ENCODE measurements around the gene TGFBR2. TPM values are rescaled to one million over a fixed set of nuclear protein-coding genes. Genes with fewer than 3 reads are reported as not detected.

The TGFBR2 gene
- total and polyA plus RNA-seq, 5 experiments from 2014 or later = 128 to 268 (median 226) TPM

DNA sequence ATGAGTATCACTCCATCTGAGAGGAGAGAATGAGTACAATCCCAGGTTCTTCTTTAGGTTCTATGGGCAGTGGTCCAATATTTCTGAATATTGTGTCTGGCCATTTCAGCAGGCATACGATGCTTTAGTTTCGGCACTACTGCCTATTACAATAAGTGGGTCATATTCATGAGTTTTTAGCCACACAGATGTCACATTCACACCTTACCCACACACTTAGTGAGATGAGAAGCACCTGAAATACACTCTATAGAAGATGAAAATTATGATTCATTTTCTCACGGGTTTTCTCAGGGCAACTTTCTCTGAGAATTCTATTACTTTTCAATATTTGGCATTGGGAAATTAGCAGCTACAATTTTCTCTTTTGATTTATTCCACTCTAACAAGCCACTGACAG is 132.2 kb downstream of the TGFBR2 start:
- Mint-ChIP-seq H3K27me3 (no peaks in the 10 kb centered on the region), H3K4me1 (peaks cover 20 to 46% (median 34%) of the 10 kb centered on the region in 4 donors), H3K9me3 (no peaks in the 10 kb centered on the region), H3K27ac (no peak overlapping the region), H3K4me3 (no peak overlapping the region), H3K36me3 (no peaks in the 10 kb centered on the region)
- no peak for ATAC-seq
- no peak for DNase-seq
- POLR2A ChIA-PET = no interaction called here

- ATAC-seq = no peak
- no peaks in the 10 kb centered on the region for H3K27me3 Mint-ChIP-seq
- H3K4me1 Mint-ChIP-seq = peaks cover 16 to 35% (median 26%) of the 10 kb centered on the region in 4 donors
- H3K4me3 Mint-ChIP-seq = no peak overlapping the region
- no peaks in the 10 kb centered on the region for H3K9me3 Mint-ChIP-seq
- POLR2A ChIA-PET = interaction anchor here (0.7 kb wide), 1 partner anchor 379 kb away, joined by 3 read pairs; no protein-coding TSS in a partner anchor
- no peak overlapping the region for H3K27ac Mint-ChIP-seq
- H3K36me3 Mint-ChIP-seq = no peaks in the 10 kb centered on the region
- no peak for DNase-seq
These were observed 135.5 kb downstream of the TGFBR2 start for GRCh38 chr3:30741889-30742288.

DNA sequence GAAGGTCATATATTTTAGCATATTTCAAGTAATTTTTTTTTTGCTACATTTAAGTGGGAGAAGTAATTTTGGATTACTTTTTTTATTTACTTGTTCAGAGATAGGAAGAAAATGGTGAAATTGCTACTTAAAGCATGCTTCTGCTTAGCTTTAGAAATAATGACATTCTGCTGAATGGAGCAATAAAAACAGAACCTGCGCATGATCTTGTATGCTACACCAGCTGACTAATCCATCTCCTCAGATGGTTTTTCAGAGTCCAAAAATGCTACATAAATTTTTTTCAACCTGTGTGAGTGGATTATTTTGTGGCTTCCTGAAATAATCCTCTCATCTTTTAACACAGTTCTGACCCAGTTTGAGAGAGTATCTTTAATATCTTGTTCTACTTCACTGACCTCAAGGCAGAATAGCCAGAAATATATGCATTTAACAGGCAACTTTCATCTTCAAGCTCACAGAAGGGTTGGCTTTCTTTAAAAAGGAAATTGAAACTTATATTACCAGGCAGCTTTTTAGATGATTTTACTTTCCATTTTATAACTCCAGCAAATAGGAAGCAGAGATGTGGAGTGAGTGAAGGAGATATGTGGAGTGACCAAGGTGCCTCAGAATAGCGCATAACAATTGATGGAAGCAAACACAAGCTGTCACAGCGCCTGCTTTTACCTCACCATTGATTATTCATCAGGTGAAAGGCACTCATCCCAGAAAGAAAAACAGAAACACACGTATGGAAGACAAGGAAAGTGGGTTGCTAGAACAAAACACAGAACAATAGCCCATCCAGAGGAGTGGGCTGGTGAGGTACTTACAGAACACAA is 136.6 kb downstream of the TGFBR2 start:
- no peaks in the 10 kb centered on the region for H3K36me3 Mint-ChIP-seq
- H3K4me3 Mint-ChIP-seq = peak overlapping the region in 8 of 10 donors; percentile 2 to 54 (median 22)
- H3K27me3 Mint-ChIP-seq = no peaks in the 10 kb centered on the region
- ATAC-seq (no peak), DNase-seq (no peak)
- POLR2A ChIA-PET = interaction anchor here (0.7 to 1.0 kb wide), 2 partner anchors 12 to 380 kb away, joined by 3 to 4 read pairs; no protein-coding TSS in a partner anchor
- peaks cover 12 to 31% (median 25%) of the 10 kb centered on the region in 4 donors for H3K4me1 Mint-ChIP-seq
- H3K9me3 Mint-ChIP-seq = no peaks in the 10 kb centered on the region
- H3K27ac Mint-ChIP-seq = peak overlapping the region in 5 of 10 donors; percentile 6 to 64 (median 9)
